HEK293T (cell line): ENCODE results near the gene CASKIN1.
"Not testable (repeated sequence)": the region's sequence is repeated elsewhere in the genome, so short reads cannot be mapped to it uniquely, and the experiment has no call there.

Experiments
- CTCF ChIA-PET: fragments of 350-600 bp; formaldehyde crosslinking; extraction: SDS; loops from one replicate; lab custom pipeline; 2021; ENCODE audit warnings: antibody characterized with exemption, inconsistent platforms; lab: Yijun Ruan, JAX
- POLR2A ChIA-PET: fragments of 350-600 bp; formaldehyde crosslinking; extraction: SDS; loops from one replicate; lab custom pipeline; 2020; ENCODE audit warnings: antibody characterized with exemption, inconsistent platforms; lab: Yijun Ruan, JAX
- DNase-seq: peaks from one replicate; pipeline ENCODE4 v3.0.0; 2012; ENCODE audit warnings: mixed read lengths; ENCODE audit errors: extremely low spot score
- ARNT ChIP-seq: fragments of 450-650 bp; IDR thresholded peaks from 2 replicates; pipeline ENCODE4 v1.6.1; 2017; ENCODE audit warnings: mild to moderate bottlenecking
- BHLHE40 ChIP-seq: fragments of 450-650 bp; IDR thresholded peaks from 2 replicates; pipeline ENCODE4 v1.6.1; 2016; ENCODE audit warnings: mild to moderate bottlenecking, moderate library complexity, borderline replicate concordance
- CTBP1 ChIP-seq: fragments of 450-650 bp; IDR thresholded peaks from 2 replicates; pipeline ENCODE4 v1.6.1; 2016; ENCODE audit warnings: borderline replicate concordance
- ELF4 ChIP-seq: fragments of 450-650 bp; IDR thresholded peaks from 2 replicates; pipeline ENCODE4 v1.6.1; 2017; ENCODE audit warnings: antibody characterized with exemption
- FOXA1 ChIP-seq: fragments of 450-650 bp; IDR thresholded peaks from 2 replicates; pipeline ENCODE4 v1.6.1; 2016; ENCODE audit warnings: mild to moderate bottlenecking
- FOXK2 ChIP-seq: fragments of 450-650 bp; IDR thresholded peaks from 2 replicates; pipeline ENCODE4 v1.6.1; 2016; ENCODE audit warnings: mild to moderate bottlenecking
- FOXM1 ChIP-seq: fragments of 450-650 bp; IDR thresholded peaks from 2 replicates; pipeline ENCODE4 v1.6.1; 2017; ENCODE audit warnings: mild to moderate bottlenecking, borderline replicate concordance
- HDGF ChIP-seq: fragments of 450-650 bp; IDR thresholded peaks from 2 replicates; pipeline ENCODE4 v1.6.1; 2017; ENCODE audit warnings: antibody characterized with exemption, borderline replicate concordance
- L3MBTL2 ChIP-seq: fragments of 450-650 bp; conservative IDR thresholded peaks from 2 replicates; pipeline ENCODE4 v1.6.1; 2016; ENCODE audit warnings: mild to moderate bottlenecking
- LEF1 ChIP-seq: fragments of 450-650 bp; IDR thresholded peaks from 2 replicates; pipeline ENCODE4 v1.6.1; 2017; ENCODE audit warnings: mild to moderate bottlenecking, borderline replicate concordance
- NFRKB ChIP-seq: fragments of 450-650 bp; IDR thresholded peaks from 2 replicates; pipeline ENCODE4 v1.6.1; 2016; ENCODE audit warnings: mild to moderate bottlenecking, moderate library complexity
- SP1 ChIP-seq: fragments of 450-650 bp; IDR thresholded peaks from 2 replicates; pipeline ENCODE4 v1.6.1; 2017
- SUZ12 ChIP-seq: fragments of 450-650 bp; IDR thresholded peaks from 2 replicates; pipeline ENCODE4 v1.6.1; 2016; ENCODE audit warnings: mild to moderate bottlenecking
- TARDBP ChIP-seq: fragments of 450-650 bp; IDR thresholded peaks from 2 replicates; pipeline ENCODE4 v1.6.1; 2016
- ZNF384 ChIP-seq: fragments of 450-650 bp; IDR thresholded peaks from 2 replicates; pipeline ENCODE4 v1.6.1; 2016
- TF ChIP-seq, protein P1 (sequence below): fragments of 450-650 bp; IDR thresholded peaks from 2 replicates; pipeline ENCODE4 v1.6.1; 2016

The CASKIN1 gene

DNA sequence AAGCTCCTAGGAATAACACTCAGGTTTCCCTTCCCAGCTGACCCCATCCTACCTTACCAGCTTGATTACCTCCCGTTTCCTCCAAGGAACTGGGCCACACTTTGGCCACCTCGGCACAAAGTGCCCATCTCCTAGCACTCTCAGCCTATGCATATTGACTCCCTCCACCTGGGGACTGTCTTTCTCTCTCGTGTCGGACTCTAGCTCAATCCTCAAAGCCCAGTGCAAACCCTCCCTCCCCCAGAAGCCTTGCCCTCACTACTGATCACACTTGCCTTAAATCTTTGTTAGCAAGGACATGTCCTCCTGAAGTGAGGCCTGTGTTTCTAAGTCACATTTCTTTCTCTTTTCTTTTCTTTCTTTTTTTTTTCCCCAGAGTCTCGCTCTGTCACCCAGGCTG, 50.6 kb downstream of the CASKIN1 start:
- CTCF ChIA-PET, result interaction anchor here (0.6 to 1.9 kb wide), 6 partner anchors 10 to 130 kb away, joined by 3 to 9 read pairs (median 3); partner anchors contain the start of gene PKD1
- DNase-seq, result no peak
- POLR2A ChIA-PET, result interaction anchor here (0.6 to 2.8 kb wide), 4 partner anchors 9 to 181 kb away, joined by 3 to 40 read pairs (median 4); partner anchors contain the start of genes ECI1, PKD1, RPS2 and TRAF7
- TF ChIP-seq ELF4 (no peak), NFRKB (no peak), ARNT (no peak), HDGF (no peak), SUZ12 (no peak), FOXK2 (no peak), FOXA1 (no peak), LEF1 (no peak), FOXM1 (no peak), L3MBTL2 (no peak), TARDBP (no peak), ZNF384 (no peak), BHLHE40 (no peak), SP1 (no peak), CTBP1 (no peak)
- TF ChIP-seq, protein P1, sequence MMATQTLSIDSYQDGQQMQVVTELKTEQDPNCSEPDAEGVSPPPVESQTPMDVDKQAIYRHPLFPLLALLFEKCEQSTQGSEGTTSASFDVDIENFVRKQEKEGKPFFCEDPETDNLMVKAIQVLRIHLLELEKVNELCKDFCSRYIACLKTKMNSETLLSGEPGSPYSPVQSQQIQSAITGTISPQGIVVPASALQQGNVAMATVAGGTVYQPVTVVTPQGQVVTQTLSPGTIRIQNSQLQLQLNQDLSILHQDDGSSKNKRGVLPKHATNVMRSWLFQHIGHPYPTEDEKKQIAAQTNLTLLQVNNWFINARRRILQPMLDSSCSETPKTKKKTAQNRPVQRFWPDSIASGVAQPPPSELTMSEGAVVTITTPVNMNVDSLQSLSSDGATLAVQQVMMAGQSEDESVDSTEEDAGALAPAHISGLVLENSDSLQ, result no peak

- ChIA-PET POLR2A (interaction anchor here (0.7 to 1.8 kb wide), 3 partner anchors 9 to 53 kb away, joined by 3 to 6 read pairs (median 5); partner anchors contain the start of gene TRAF7), CTCF (no interaction called here)
- TF ChIP-seq ELF4 (no peak), SP1 (no peak), SUZ12 (no peak), TARDBP (no peak), NFRKB (no peak), CTBP1 (no peak), HDGF (no peak), FOXM1 (no peak), FOXK2 (no peak), L3MBTL2 (no peak)
- no peak for DNase-seq
Measured at GRCh38 chr16:2143878-2144485, 52.4 kb downstream of the CASKIN1 start.

- DNase-seq, result no peak
- TF ChIP-seq HDGF, result no peak
- no peak for TF ChIP-seq L3MBTL2
- no peak for TF ChIP-seq ZNF384
- TF ChIP-seq ELF4, result no peak
- TF ChIP-seq NFRKB, result no peak
- TF ChIP-seq TARDBP, result no peak
- TF ChIP-seq CTBP1, result no peak
- no peak for TF ChIP-seq SP1
- TF ChIP-seq FOXK2, result no peak
- TF ChIP-seq, protein P1, result no peak
- CTCF ChIA-PET, result no interaction called here
- POLR2A ChIA-PET, result interaction anchor here (0.7 to 1.8 kb wide), 3 partner anchors 10 to 52 kb away, joined by 3 to 6 read pairs (median 5); partner anchors contain the start of gene TRAF7
Measured at GRCh38 chr16:2142942-2143877, 53.2 kb downstream of the CASKIN1 start.

DNA sequence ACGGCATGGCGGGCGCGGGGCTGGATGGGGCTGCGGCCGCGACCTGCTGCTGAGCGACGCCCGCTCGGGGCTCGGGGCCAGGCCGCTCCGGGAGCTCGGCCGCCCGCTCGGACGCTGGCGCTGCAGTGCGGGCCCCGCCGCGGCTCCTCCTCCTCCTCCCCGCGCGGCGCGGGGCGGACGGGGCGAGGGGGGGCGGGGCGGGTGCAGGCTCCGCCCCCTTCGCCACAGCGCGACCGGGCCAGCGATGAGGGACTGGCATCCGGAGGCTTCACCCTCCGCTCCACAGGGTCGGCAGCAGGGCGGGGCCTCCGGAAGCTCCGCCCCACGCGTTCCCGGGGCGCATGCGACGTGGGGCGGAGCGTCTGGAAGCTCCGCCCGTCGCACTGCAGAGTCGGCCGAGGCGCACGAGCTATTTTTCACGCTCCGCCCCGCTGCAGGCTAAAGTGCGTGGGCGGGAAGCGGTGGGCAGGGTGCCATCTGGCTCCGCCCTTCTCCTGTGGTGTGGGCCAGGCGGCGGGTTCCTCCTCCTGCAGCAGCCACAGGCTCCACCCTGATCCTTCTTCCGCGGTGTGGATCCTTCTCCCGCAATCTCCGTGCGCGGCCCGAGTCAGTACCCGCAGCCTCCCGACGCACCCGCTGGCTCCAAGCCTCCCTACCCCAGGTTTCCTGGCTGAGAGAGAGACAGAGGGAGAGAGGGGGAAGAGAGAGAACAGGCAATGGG, 60.5 kb downstream of the CASKIN1 start, which contains the start of gene PKD1:
Gene PKD1 (minus strand): TSS at position 129 of the 721 bp plus-strand sequence. CDS start 209 bp downstream, outside the sequence.
- 0 out of 2 replicates have a peak, but pooled peaks have one; percentile 71 for TF ChIP-seq HDGF
- peak; percentile 32; the same call in 1 of the 2 replicates for TF ChIP-seq L3MBTL2

GRCh38 chr16:2135071-2135470, 61.3 kb downstream of the CASKIN1 start:
- CTCF ChIA-PET, POLR2A ChIA-PET, DNase-seq: not testable (repeated sequence)

More for the DNA sequence above, 60.5 kb downstream of the CASKIN1 start, which contains the start of gene PKD1:
- POLR2A ChIA-PET, result interaction anchor here (0.6 to 1.1 kb wide), 4 partner anchors 10 to 88 kb away, joined by 3 read pairs; partner anchors contain the start of genes NTHL1 and TSC2
- not testable (repeated sequence) for DNase-seq
- CTCF ChIA-PET, result interaction anchor here (0.5 to 1.5 kb wide), 2 partner anchors 10 to 15 kb away, joined by 5 to 7 read pairs; no protein-coding TSS in a partner anchor

DNA sequence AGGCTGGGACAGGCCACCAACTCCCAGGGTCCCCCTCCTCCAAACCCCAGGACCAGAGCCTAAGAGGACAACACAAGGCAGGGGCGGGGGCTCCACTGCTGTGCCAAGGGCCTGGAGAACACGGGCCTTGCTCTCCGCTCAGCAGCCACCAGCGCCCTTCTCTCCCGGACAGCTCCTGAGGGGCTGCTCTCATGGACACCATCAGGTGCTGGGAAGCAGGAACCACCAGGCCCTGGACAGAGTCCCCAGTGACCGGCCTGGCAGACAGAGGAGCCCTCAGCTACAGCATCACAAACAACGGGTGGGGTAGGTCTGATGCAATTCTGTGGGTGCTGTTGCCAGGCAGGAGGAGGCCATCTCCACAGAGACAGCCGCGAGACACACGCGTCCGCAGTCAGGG, 62.6 kb downstream of the CASKIN1 start:
- DNase-seq, CTCF ChIA-PET, POLR2A ChIA-PET: not testable (repeated sequence)

- POLR2A ChIA-PET, CTCF ChIA-PET, DNase-seq: not testable (repeated sequence)
Measured at GRCh38 chr16:2129890-2130447, 66.4 kb downstream of the CASKIN1 start.

- POLR2A ChIA-PET, CTCF ChIA-PET, DNase-seq: not testable (repeated sequence)
Measured at GRCh38 chr16:2129251-2129650, 67.2 kb downstream of the CASKIN1 start.

DNA sequence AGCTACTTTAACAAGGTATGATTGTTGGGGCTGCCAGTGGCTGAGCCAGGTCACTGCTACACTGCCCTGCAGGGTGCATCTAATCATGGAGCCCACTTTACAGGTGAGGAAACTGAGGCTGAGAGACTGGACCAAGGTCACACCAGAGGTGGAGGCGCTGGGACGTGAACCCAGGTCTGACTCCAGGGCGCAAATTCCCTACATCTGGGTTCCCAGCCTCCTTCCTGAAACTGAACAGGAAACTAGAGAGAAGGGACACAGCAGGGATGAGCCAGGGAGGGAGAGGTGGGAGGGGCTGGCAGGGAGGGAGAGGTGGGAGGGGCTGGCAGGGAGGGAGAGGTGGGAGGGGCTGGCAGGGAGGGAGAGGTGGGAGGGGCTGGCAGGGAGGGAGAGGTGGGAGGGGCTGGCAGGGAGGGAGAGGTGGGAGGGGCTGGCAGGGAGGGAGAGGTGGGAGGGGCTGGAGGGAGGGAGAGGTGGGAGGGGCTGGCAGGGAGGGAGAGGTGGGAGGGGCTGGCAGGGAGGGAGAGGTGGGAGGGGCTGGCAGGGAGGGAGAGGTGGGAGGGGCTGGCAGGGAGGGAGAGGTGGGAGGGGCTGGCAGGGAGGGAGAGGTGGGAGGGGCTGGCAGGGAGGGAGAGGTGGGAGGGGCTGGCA, 68.7 kb downstream of the CASKIN1 start:
- DNase-seq, CTCF ChIA-PET, POLR2A ChIA-PET: not testable (repeated sequence)
